Measurements from ENCODE around the gene CATSPER3. TPM values are rescaled to one million over a fixed set of nuclear protein-coding genes. Genes with fewer than 3 reads are reported as not detected.

CATSPER3 gene
- total RNA-seq, 1 donor from 2014 or later = 1.0 TPM

DNA sequence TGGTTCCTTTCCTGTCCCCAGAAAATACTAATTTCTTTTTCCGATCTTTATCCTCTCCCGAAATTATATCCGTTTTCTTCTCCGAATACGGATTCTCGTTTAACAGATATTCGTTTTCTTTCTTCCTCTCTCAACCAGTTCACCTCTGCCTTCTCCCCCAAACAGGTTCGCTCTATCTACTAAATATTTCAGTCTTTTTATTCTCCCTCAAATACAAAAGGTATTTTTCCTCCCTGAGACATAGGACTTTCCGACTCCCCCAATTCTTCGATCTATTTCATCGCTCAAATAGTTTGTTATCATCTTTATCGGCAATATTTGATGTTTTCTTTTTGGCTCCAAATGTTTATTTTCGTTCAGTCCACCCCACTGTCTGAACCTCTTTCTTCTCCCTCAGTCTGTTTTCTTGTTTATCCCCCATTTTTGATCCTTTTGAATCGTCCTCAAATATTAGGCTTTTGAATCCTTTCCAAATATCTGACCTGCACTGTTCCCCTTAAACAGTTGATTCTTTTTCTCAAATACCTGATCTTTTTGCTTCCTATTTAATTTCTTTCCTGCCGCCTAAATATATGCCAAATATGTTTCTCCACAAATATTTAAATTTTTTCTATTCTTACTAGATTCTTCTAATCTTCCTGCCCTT, 61.9 kb downstream of the CATSPER3 start:
- no peak for DNase-seq (ENCODE audit: low spot score)

DNA sequence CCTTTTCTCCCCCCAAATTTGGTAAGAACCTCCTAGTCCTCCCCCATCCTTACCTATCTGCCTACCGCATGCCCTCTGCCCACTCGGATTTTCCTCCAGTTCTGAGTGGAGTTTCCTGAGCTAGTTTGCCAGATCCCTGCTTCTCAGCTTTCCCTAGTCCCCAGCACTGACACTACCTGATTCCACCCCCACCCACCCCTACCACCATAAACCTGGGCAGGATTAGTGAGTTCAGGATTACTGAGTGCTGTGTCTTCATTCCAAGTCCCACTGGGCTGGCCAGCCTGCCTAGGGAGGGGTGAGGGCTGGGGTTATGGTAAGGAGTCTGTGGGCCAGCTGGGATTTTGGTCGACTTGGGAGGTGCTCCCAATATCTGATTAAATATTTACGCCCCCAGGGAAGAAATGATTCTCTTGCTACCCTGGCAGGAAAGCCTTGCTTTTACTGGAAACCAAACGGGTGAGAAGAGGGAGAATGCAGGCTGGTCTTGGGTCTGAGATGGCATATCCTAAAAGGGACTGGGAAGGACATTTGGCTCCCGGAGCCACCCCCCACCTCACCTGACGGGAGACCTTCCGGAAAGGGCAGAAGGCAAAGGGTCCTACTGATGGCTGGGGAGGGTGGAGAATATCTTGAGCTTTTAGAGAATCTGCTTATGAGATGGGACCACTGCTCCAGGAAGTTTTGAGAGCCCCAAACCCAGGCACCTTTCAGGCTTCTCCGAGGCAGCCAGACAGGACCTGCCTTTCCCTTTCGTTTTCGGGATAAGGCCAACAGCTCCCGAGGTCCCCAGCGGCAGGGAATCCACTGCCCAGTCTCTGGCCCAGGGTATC, 62.6 kb downstream of the CATSPER3 start:
- no peak for DNase-seq (ENCODE audit: low spot score)

GRCh38 chr5:135030956-135031812, 63.5 kb downstream of the CATSPER3 start:
- DNase-seq (ENCODE audit: low spot score) = no peak

DNA sequence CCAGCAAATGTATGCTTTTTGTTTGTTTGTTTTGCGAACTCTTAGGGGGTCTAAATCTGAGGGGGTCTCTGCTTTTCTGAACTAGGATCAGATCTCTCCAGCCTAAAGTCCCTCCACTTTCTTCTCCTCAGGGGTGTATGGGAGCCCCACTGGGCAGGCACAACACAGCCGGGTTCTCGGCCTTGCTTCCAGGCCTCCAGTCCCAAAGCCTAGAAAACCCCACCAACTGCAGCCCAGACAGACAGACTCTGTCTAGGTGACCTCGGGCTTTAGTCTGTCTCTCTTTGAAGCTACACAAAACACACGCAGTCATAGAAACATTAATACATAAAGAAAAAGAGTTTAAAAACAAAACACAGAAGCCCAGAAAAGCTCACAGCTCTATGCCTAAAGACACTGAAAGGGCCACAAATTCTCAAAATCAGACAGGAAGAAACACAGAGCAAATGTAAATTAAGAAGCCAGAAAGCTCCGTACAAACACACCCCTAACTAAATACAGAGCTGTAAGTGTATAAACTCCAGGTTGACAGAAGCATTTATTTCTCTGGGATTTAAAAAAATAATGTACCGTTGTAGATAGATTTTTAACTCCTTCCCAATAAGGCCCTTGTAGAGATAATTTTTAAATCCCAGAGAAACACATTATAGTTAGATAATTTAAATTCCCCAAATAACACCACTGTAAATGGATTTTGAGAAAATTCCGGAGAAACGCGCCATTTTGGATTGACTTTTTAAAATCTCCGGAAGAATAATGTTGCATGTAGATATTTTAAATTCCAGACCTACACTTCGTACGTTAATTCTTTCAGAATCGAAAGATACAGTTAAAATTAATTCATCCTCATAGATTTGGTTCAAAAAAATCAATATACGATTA, 64.3 kb downstream of the CATSPER3 start:
- DNase-seq (ENCODE audit: low spot score) = no peak

DNA sequence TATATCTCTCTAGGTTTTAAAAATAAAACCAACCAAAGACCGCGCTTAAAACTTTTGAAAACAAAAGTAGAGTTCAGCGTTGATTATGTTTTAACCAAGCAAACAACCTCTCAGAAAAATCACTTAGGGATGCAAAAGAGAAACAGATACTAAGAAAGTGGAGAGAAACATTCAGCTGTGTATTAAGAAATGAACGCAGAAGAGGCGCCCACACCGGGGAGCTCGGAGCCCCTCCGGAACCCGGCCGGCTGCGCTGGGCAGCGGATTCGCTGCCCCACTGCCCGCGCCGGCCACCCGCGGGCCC, 64.9 kb downstream of the CATSPER3 start:
- no peak for DNase-seq (ENCODE audit: low spot score)

DNA sequence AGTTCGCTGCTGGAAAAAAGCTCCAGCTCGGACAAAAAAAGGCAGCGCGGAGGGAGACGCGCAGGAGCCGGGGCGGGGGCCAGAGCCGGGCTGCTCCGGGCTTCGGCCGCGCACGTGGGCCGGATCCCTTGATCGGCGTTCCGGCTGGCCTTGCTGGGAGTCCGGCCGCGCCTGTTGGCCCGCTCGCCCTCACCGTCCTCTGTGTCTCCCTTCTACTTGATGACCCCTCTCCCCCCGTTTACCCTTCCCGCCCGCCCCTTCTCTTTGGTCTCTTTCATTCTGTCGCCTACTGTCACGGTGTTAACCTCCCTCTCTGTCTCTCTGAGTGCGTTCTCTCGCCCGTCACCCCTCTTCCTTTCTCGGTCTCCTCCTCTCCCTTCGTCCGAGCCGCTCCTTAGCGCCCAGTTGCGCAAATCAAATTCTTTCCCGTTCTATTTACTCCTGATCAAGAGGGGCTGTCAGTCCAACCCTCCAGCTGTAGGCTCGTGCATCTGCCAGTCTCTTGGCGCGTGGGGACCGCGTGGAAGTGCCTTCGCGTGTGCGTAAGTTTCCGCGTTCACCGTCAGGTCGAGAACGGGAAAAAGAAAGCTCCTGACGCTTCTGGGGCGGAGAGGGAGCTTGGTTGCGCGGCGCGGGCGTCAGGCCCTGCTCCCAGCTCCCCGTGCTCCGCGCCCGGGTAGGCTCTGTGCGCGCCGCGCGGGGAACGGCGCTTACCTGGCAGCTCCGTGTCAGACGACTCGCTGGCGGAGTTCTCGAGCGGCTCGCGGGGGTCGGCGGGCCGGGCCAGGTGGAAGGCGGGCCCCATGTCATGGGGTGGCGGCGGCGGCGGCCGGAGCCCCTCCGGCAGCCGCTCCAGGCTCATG, 65.5 kb downstream of the CATSPER3 start:
- no peak for DNase-seq (ENCODE audit: low spot score)

DNA sequence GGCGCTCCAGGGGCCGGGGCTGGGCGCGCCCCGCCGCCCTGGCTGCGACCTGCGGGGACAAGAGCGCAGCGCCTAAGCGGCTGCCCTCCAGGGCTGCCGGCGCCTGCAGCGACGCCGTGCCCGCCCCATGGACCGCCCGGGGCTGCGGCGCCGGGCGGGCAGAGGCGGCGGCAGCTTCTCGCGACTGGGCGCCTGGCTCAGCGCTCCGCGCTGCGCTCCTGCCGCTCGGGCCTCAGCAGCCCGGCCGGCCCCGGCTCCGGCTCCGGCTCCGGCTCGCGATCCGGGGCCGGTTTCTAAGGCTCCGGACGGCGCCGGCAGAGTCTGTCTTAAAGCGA, 66.2 kb downstream of the CATSPER3 start, which contains the start of gene PITX1:
Gene PITX1, minus strand, starts transcription at position 328 of the 335 bp plus-strand sequence. CDS start 347 bp downstream, outside the sequence.
- no peak for DNase-seq (ENCODE audit: low spot score)

DNA sequence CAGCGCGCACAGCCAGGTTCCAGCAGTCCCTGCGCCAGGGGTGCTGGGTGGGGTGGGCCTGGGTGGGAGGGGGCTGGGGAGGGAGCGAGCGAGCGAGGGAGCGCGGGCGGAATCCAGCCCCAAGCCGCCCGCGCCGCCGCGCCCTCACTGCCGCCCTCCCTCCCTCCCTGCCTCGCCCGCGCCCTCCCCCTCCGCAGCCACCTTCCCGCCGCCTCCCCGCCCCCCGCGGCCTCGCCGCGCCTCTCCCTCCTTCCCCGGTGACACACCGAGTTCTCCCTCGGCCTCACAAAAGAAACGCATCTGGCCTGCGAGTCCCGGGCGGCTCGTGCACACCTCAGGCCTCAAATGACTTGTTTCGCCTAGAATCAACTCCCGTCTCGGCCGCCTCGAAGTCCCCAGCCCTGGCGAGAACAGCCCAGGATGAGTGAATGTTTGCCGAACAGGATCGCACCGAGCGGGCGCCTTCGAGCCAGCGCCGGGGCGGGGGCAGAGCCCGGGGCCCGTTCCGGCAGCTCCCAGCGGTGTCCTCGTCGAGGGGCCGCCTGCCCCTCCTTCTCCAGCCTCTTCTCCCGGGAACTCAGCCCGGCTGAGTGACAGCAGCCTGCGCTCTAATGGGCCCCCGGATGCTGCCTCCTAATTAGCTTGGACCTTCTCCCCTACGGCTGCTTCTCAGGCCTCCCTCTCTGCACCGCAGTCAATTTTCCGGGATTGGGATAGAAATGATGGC, 66.7 kb downstream of the CATSPER3 start:
- peak; percentile 32 for DNase-seq (ENCODE audit: low spot score)

DNA sequence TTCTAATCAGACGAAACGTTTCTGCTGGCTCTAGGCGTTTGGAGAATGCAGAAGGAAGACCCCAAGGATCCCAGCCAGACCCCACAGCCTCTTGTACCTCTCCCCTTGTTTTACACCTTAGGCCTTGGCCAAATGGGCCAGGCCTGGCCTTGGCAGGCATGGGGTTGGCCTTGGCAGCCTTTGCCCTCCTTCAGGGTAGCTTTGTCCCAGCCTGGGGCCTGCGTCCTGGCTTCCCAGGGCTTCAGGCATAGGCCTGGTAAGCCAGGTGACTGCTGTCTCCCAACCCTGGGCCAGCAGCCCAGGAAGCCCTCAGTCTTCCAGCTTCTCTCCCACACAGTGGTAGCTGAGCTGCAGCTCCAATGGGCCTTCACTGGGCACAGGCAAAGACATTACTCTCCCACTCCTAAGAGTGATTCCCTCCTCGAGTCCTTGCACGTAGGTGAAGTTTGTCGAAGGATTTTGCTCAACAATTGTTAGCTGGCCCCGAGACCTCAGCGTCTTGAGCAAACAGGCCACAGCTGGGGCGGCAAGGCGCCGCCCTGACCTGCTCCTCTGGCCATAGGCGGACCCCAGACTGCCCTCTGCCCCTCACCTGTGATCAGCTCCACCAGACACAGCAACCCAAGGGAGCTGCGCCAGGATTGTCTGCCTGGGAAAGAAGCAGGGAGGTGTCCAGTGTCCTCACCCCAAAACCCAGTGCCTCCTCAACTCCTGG, 67.4 kb downstream of the CATSPER3 start:
- no peak for DNase-seq (ENCODE audit: low spot score)

DNA sequence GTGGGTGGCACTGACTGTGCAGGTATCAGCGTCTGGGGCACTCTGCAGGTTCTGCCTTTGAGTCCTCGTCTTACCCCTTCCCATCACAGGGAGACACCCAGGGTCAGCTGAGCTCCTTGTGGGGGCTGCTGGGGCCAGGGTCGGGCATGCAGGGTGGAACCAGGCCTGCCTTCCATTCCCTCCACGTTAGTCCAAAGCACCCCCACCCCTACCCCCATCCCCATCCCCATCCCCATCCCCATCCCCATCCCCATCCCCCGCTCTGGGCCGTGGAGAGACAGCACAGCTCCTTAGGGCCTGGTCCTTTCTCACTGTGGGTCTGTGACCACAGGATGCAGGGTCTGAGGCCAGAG, 67.9 kb downstream of the CATSPER3 start:
- no peak for DNase-seq (ENCODE audit: low spot score)

- DNase-seq (ENCODE audit: low spot score) = no peak
Measured at GRCh38 chr5:135036405-135036804, 68.7 kb downstream of the CATSPER3 start.

- no peak for DNase-seq (ENCODE audit: low spot score)
Measured at GRCh38 chr5:135037519-135038204, 70.0 kb downstream of the CATSPER3 start.

DNA sequence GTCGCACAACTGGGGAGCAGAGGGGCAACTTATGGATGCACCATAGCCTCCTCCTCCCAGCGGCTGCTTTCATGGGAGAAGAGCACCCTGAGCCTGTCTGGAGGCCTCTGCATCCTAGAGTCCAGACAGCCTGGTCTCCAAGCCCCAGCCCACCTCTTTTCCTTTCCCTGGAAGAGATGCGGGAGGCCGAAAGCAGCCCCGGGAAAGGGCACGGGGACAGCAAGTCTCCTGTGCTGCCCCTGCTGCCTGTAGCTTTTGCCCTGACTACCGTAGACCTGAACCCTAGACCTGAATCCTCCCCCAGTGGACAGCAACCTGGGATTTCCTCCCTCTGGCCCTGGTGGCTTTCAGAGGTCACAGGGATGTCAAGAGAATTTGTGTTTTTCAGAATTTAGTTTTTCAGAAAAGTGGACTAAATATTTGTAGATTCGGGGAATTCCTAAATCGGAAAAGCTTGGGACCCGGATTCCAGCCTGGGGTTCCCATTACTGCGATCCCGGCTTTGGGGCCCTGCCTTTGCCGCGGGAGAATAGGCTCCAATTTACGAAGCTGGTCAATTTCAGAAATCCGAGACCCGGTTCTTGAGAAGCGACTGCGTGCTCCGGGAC, 70.6 kb downstream of the CATSPER3 start:
- no peak for DNase-seq (ENCODE audit: low spot score)

- DNase-seq (ENCODE audit: low spot score) = no peak
Measured at GRCh38 chr5:135038813-135039270, 71.1 kb downstream of the CATSPER3 start.

GRCh38 chr5:135039271-135040033, 71.7 kb downstream of the CATSPER3 start:
- no peak for DNase-seq (ENCODE audit: low spot score)

GRCh38 chr5:135040034-135040332, 72.3 kb downstream of the CATSPER3 start:
- no peak for DNase-seq (ENCODE audit: low spot score)

DNA sequence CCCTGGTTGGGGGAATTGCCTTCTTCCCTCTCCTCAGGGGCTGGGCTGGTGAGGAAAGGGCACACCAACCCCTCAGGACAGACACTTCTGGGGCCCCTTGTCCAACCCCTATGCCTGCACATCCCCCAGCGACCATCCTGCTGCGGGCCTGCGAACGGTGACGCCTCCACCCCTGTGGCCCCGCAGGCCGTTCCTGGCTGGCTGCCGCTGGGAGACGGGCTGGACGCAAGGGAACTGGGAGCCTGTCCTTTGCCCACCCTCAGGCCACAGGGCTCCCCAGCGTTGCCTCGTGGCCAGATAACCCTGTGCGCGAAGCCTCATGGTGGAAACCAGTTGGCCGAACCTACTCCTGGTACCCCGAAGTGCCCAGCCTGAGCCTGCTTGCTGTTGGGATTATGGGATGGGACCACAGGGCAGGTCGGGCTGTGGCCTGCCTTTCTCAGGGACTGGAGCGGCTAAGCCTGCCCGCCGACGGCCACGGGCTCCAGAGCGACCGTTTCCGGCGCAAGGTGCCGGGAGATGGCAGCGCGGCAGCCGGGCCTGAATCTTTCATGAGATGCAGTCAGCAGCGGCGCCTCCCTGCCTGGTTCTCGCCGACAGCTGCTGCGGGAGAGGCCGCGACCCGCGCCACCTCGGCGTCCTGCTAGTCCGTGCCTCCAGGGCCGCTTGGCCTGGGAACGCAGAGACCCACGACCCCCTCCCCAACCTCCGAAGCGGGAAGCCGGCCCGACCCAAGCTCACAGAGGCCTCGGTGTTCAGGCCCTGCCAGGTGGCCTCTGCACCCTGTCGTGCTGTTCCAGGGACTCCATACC, 72.8 kb downstream of the CATSPER3 start:
- DNase-seq (ENCODE audit: low spot score) = no peak
